H9 (cell line): ENCODE data around the gene WDR70. TPM values are rescaled to one million over a fixed set of nuclear protein-coding genes. Genes with fewer than 3 reads are reported as not detected.

Experiments used
- DNase-seq: peaks from one replicate; pipeline ENCODE4 v3.0.0-alpha.2; 2017
- H2AFZ ChIP-seq: one replicate; pipeline ENCODE4 v1.6.1; 2013; ENCODE audit warnings: mild to moderate bottlenecking, low read length, control low read depth, moderate library complexity
- H2AK5ac ChIP-seq: 2 replicates; pipeline ENCODE4 v1.6.1; 2013; ENCODE audit warnings: low read length, control low read depth, mixed read lengths; ENCODE audit not compliant: insufficient read length
- H2BK120ac ChIP-seq: one replicate; pipeline ENCODE4 v1.6.1; 2013; ENCODE audit warnings: low read depth, mild to moderate bottlenecking, low read length, control low read depth, inconsistent platforms; ENCODE audit not compliant: poor library complexity, severe bottlenecking
- H2BK12ac ChIP-seq: 2 replicates; pipeline ENCODE4 v1.6.1; 2013; ENCODE audit warnings: low read length, control low read depth, mixed read lengths, low read depth; ENCODE audit not compliant: insufficient read length
- H2BK15ac ChIP-seq: 2 replicates; pipeline ENCODE4 v1.6.1; 2013; ENCODE audit warnings: low read depth, low read length, control low read depth
- H2BK20ac ChIP-seq: one replicate; pipeline ENCODE4 v1.6.1; 2013; ENCODE audit warnings: low read depth, mild to moderate bottlenecking, low read length, control low read depth, inconsistent platforms; ENCODE audit not compliant: poor library complexity, severe bottlenecking
- H2BK5ac ChIP-seq: 2 replicates; pipeline ENCODE4 v1.6.1; 2013; ENCODE audit warnings: low read length, control low read depth, mixed read lengths; ENCODE audit not compliant: insufficient read length
- H3K14ac ChIP-seq: 2 replicates; pipeline ENCODE4 v1.6.1; 2013; ENCODE audit warnings: low read length, control low read depth; ENCODE audit not compliant: insufficient read depth
- H3K18ac ChIP-seq: 2 replicates; pipeline ENCODE4 v1.6.1; 2013; ENCODE audit warnings: low read depth, mild to moderate bottlenecking, mixed read lengths, low read length, control low read depth; ENCODE audit not compliant: insufficient read length
- H3K23ac ChIP-seq: 2 replicates; pipeline ENCODE4 v1.6.1; 2013; ENCODE audit warnings: low read length, control low read depth, mixed read lengths, low read depth; ENCODE audit not compliant: insufficient read length
- H3K23me2 ChIP-seq: 2 replicates; pipeline ENCODE4 v1.6.1; 2013; ENCODE audit warnings: low read depth, mild to moderate bottlenecking, mixed read lengths, low read length, control low read depth; ENCODE audit not compliant: insufficient read length, poor library complexity, severe bottlenecking
- H3K27ac ChIP-seq: 2 replicates; pipeline ENCODE4 v1.5.1; 2013; ENCODE audit warnings: low read length, control low read depth, mixed read lengths, low read depth; ENCODE audit not compliant: insufficient read length
- H3K27me3 ChIP-seq: 2 replicates; pipeline ENCODE4 v1.6.1; 2013; ENCODE audit warnings: low read length, control low read depth, inconsistent platforms; ENCODE audit not compliant: insufficient read depth
- H3K4ac ChIP-seq: 2 replicates; pipeline ENCODE4 v1.6.1; 2013; ENCODE audit warnings: low read depth, mild to moderate bottlenecking, control low read depth, inconsistent platforms, low read length, moderate library complexity
- H3K4me1 ChIP-seq: 2 replicates; pipeline ENCODE4 v1.6.1; 2013; ENCODE audit warnings: low read length, control low read depth, inconsistent platforms; ENCODE audit not compliant: insufficient read depth
- H3K4me2 ChIP-seq: 2 replicates; pipeline ENCODE4 v1.6.1; 2013; ENCODE audit warnings: low read length, control low read depth, mixed read lengths; ENCODE audit not compliant: insufficient read length, insufficient read depth
- H3K56ac ChIP-seq: 2 replicates; pipeline ENCODE4 v1.6.1; 2013; ENCODE audit warnings: low read depth, mild to moderate bottlenecking, mixed read lengths, low read length, control low read depth; ENCODE audit not compliant: insufficient read length
- H3K79me1 ChIP-seq: 2 replicates; pipeline ENCODE4 v1.6.1; 2013; ENCODE audit warnings: low read depth, mild to moderate bottlenecking, moderate library complexity, low read length, control low read depth, inconsistent platforms; ENCODE audit not compliant: insufficient read depth, poor library complexity, severe bottlenecking
- H3K79me2 ChIP-seq: 2 replicates; pipeline ENCODE4 v1.6.1; 2013; ENCODE audit warnings: low read length, control low read depth, inconsistent platforms; ENCODE audit not compliant: insufficient read depth
- H3K9ac ChIP-seq: 2 replicates; pipeline ENCODE4 v1.6.1; 2013; ENCODE audit warnings: low read length, control low read depth, mixed read lengths; ENCODE audit not compliant: insufficient read length; ENCODE audit errors: extremely low read depth
- H3K9me3 ChIP-seq: one replicate; pipeline ENCODE4 v1.6.1; 2013; ENCODE audit warnings: low read depth, low read length, inconsistent platforms; ENCODE audit not compliant: control insufficient read depth
- H3T11ph ChIP-seq: one replicate; pipeline ENCODE4 v1.6.1; 2013; ENCODE audit warnings: mild to moderate bottlenecking, low read length, control low read depth, inconsistent platforms
- H4K20me1 ChIP-seq: one replicate; pipeline ENCODE4 v1.6.1; 2013; ENCODE audit not compliant: control insufficient read depth, insufficient read length, insufficient read depth
- H4K5ac ChIP-seq: 2 replicates; pipeline ENCODE4 v1.6.1; 2013; ENCODE audit warnings: low read depth, mild to moderate bottlenecking, mixed read lengths, low read length, control low read depth; ENCODE audit not compliant: insufficient read length
- H4K8ac ChIP-seq: replicated peaks from 2 replicates; pipeline ENCODE4 v1.6.1; 2013; ENCODE audit warnings: low read length, control low read depth, mixed read lengths, low read depth; ENCODE audit not compliant: insufficient read length
- H4K91ac ChIP-seq: 2 replicates; pipeline ENCODE4 v1.6.1; 2013; ENCODE audit warnings: low read depth, mild to moderate bottlenecking, moderate library complexity, mixed read lengths, low read length, control low read depth; ENCODE audit not compliant: insufficient read length
- H3K27ac Mint-ChIP-seq, 3 experiments: 2 replicates in 2 of 3; 3 replicates in 1 of 3; pipeline ENCODE4 v1.8.0; 2020 to 2021; ENCODE audit warnings: mixed read lengths in 3 of 3, mild to moderate bottlenecking in 1 of 3, moderate library complexity in 1 of 3
- H3K27me3 Mint-ChIP-seq: 2 replicates; pipeline ENCODE4 v1.8.0; 2021; ENCODE audit warnings: low read depth, mild to moderate bottlenecking, moderate library complexity, mixed read lengths
- H3K36me3 Mint-ChIP-seq, 3 experiments: 2 replicates in 2 of 3; 3 replicates in 1 of 3; pipeline ENCODE4 v1.8.0; 2020 to 2021; ENCODE audit warnings: low read depth in 3 of 3, mixed read lengths in 3 of 3; ENCODE audit not compliant: insufficient read depth in 1 of 3
- H3K4me1 Mint-ChIP-seq, 2 experiments: 2 replicates each; pipeline ENCODE4 v1.8.0; 2020; ENCODE audit warnings: mixed read lengths in 2 of 2
- H3K4me3 Mint-ChIP-seq, 2 experiments: 2 replicates in 1 of 2; 3 replicates in 1 of 2; pipeline ENCODE4 v1.8.0; 2020 to 2021; ENCODE audit warnings: mild to moderate bottlenecking in 2 of 2, mixed read lengths in 2 of 2, moderate library complexity in 1 of 2
- H3K9me3 Mint-ChIP-seq, 2 experiments: 2 replicates in 1 of 2; 3 replicates in 1 of 2; pipeline ENCODE4 v1.8.0; 2020; ENCODE audit warnings: mild to moderate bottlenecking in 2 of 2, mixed read lengths in 2 of 2, moderate library complexity in 1 of 2
- WGBS: extraction: QIAGEN DNeasy Blood & Tissue Kit; methylation state at CpG from one replicate; pipeline ENCODE4 v1.1.7; 2013; ENCODE audit warnings: missing lambda C conversion rate, low lambda C conversion rate, mixed read lengths; ENCODE audit not compliant: insufficient read length; ENCODE audit errors: extremely low coverage; 5-methylcytosine and 5-hydroxymethylcytosine counted together
- total RNA-seq: library from RNA; stranded (reverse); gene quantifications from 2 replicates; pipeline ENCODE4 v1.2.1, GENCODE V29; 2021
- TF ChIP-seq, protein P1 (sequence below): fragments of 200-600 bp; sonication (generic); conservative IDR thresholded peaks from 3 replicates; pipeline ENCODE4 v1.8.0; 2021; ENCODE audit warnings: antibody characterized with exemption, mild to moderate bottlenecking

Gene WDR70
- total RNA-seq, 1 experiment from 2014 or later, result 38.1 TPM

DNA sequence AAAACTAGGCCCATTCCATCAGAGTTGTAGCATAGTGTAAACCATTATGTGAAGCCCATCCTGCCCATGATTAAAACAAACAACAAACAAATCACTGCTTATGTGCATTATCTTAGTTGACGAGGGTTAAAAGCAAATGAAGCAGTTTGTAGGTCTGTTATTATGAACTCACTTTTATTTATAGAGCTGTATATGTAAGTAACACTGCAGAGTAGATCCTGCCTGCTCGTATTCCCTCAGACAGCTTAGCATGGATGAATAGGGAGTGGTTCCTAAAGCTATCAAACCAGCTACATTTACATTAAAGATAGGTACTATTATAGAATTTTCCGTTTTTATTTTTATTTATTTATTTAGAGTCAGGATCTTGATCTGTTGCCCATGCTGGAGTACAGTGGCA is 348.1 kb downstream of the WDR70 start:
- Histone ChIP-seq H3K14ac (no peak overlapping the region), H3K9me3 (no peaks in the 10 kb centered on the region), H4K5ac (no peak overlapping the region), H2BK5ac (no peak overlapping the region), H3K79me1 (no peaks in the 10 kb centered on the region), H2AK5ac (no peak overlapping the region), H3K79me2 (no peaks in the 10 kb centered on the region), H3K4me2 (no peak overlapping the region), H3T11ph (no peak overlapping the region), H4K8ac (no peak overlapping the region), H3K23me2 (no peaks in the 10 kb centered on the region), H3K56ac (no peak overlapping the region), H2BK12ac (no peak overlapping the region), H3K4me1 (no peaks in the 10 kb centered on the region; the same call in 1 of the 2 replicates), H3K9ac (no peak overlapping the region), H4K91ac (no peak overlapping the region), H3K27me3 (no peaks in the 10 kb centered on the region), H3K4ac (no peak overlapping the region), H2BK20ac (no peak overlapping the region), H3K27ac (no peak overlapping the region), H2BK15ac (no peak overlapping the region), H3K23ac (no peak overlapping the region), H4K20me1 (no peaks in the 10 kb centered on the region), H2AFZ (no peak overlapping the region), H2BK120ac (no peak overlapping the region), H3K18ac (no peak overlapping the region)
- Mint-ChIP-seq H3K36me3 (peaks cover 0 to 10% (median 4%) of the 10 kb centered on the region in 3 experiments; a peak in 2 of 7 replicates), H3K4me3 (no peak overlapping the region), H3K4me1 (peaks cover 0 to 5% of the 10 kb centered on the region in 2 experiments; a peak in 2 of 4 replicates), H3K9me3 (no peaks in the 10 kb centered on the region), H3K27me3 (no peaks in the 10 kb centered on the region), H3K27ac (no peak overlapping the region)
- no CpG with 5 or more reads among the region's 3 CpGs for WGBS
- no peak for DNase-seq
- TF ChIP-seq, protein P1, sequence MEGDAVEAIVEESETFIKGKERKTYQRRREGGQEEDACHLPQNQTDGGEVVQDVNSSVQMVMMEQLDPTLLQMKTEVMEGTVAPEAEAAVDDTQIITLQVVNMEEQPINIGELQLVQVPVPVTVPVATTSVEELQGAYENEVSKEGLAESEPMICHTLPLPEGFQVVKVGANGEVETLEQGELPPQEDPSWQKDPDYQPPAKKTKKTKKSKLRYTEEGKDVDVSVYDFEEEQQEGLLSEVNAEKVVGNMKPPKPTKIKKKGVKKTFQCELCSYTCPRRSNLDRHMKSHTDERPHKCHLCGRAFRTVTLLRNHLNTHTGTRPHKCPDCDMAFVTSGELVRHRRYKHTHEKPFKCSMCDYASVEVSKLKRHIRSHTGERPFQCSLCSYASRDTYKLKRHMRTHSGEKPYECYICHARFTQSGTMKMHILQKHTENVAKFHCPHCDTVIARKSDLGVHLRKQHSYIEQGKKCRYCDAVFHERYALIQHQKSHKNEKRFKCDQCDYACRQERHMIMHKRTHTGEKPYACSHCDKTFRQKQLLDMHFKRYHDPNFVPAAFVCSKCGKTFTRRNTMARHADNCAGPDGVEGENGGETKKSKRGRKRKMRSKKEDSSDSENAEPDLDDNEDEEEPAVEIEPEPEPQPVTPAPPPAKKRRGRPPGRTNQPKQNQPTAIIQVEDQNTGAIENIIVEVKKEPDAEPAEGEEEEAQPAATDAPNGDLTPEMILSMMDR, result no peak
